ENCODE results near the gene C3orf18.

The C3orf18 gene

DNA sequence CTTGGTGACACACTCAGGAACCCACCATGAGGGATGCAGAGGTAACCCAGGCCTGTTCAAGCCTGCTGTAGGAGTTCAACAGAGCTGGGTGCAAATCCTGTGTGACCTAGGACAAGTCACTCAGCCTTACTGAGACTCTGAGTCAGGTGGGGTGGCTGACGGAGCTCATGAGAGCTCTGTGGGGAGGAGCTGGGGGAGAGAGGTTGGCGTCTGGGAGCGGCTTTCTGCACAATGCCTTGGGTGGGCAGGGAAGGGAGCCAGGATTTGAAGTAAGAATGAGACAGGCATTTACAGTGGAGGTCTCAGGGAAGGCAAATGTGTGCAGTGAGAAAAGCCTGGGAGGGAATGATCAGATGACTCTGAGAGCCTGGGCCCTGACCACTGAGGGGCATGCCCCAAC is 18.3 kb downstream of the C3orf18 start:
- DNase-seq = no peak

DNA sequence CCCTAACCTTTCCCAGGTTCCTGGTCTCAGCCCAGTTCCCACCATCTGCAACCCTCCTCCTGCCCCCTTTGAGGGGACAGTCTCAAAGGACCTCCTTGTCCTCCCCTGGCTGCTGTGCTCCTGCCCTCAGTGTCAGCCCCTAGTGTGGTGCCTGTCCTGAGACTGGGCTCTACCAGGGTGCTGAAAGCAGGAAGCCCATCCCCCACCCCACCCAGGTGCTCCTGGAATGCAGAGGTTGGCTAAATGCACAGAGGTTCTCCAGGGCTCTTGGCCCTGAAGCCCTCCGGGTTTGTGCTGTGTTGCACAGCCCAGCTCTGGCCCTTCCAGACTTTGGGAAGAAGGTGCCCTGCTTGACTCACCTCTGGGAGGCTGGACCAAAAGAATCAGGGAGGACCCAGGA is 21.8 kb downstream of the C3orf18 start:
- no peak for DNase-seq

DNA sequence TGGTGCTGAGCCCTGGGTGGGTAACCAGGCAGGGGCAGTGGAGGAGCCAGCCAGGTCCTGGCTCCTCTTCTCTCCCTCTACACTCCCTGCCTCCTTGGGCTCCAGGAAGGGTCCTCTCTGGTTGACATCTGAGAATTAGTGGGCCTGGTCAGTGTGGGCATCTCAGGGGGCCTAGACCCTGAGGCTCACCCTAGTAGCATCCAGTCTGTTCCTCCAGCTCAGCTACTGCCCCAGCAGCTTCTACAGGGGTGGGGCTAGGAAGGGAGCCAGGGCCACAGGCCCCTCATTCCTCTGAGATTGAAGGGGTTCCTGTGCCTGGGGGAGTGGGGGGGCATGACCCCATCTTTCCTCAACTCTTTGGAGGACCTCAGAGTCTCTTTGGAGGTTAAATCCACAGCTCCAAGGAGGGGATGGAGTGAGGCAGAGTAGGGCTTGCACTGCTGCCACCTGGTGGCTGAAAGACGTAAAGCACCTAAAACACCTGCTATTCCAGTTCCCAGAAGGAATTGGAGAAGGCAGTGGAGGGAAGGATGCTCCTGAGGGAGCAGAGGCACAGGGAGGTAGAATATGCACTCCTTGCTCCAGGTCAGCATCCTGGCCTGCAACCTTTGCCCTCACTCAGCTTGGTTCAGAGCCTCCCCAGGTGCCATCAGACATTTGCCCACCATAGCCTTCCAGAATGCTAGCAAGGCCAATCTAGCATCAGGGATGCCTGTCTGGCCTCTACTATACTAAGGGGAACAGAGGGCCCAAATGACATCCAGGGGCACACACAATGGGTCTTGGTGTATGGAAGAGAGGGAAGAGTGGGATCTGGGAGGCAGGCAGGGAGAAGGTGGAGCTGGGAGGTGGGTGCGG is 25.1 kb downstream of the C3orf18 start:
- DNase-seq = peak; percentile 33

DNA sequence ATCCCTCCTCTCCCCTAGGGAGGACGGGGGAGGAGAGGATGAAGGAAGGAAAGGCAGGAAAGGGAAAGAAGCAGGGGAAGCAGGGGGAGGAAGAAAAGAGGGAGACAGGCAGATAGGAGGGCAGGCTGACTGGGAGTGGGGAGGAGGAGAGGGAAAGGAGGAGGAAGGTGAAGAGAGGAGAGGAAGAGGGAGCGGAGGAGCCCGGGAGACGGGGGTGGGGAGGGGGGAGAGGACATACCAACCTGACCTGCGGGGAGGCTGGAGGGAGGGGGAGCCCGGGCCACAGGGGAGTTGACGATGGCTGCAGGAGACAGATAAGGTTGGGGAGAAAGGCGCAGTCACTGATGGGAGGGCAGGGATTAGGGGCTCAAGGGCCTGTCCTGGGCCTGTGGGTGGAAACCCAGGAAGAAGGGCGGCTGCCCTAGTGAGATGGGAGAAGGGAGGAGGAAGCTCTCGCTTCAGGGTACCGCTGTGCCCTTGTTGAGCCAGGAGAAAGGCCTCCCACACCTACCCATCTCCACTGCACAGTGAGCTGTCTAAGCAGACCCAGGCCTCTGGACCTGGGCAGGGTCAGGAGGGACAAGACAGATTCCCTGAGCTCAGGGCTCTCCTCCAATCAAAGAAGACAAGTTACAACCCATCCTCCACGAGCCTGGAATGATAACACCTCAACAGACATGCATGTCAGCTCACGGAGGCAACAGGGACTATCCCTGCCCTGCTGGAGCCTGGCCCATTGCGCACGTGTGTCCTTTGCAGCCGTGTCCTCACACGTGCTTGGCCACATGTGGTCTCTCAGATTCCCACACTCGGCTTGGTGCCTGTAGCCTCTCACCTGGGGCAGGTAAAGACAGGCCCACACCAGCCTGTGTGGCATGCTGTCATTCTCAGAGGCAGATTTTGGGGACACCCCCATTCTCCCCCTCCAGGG is 27.9 kb downstream of the C3orf18 start:
- no peak for DNase-seq

DNA sequence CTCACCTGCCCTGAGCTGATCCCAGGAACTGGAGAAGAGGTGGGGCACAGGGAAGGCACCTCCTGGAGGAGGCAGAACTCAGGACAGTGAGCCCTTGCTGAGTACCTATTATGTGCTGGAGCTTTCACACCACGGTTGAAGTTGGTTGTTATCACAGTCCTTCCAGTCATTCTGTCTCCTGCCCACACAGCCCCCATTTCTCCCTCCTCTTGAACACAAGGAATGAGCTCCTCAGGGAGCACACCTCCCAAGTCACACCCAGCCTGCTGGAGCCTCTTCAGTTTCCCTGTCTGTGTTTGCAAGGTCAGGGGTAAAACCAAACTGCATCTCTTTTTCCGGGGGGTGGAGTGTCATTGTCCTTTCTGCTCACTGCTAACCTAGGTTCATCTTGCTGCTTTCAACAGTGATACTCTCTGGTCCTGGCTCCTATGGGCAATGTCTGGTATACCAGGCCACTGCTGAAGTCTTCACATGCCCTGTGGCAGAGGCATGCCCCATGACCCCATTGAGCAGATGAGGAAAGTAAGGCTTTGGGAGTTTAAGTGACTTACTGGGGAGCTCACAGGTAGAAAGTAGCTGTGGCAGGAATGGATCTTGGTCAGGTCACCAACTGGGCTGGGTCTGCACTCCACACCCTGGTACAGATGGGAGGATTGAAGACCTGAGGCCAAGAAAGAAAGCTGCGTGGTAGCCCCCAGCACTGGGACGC is 30.0 kb downstream of the C3orf18 start:
- no peak for DNase-seq

DNA sequence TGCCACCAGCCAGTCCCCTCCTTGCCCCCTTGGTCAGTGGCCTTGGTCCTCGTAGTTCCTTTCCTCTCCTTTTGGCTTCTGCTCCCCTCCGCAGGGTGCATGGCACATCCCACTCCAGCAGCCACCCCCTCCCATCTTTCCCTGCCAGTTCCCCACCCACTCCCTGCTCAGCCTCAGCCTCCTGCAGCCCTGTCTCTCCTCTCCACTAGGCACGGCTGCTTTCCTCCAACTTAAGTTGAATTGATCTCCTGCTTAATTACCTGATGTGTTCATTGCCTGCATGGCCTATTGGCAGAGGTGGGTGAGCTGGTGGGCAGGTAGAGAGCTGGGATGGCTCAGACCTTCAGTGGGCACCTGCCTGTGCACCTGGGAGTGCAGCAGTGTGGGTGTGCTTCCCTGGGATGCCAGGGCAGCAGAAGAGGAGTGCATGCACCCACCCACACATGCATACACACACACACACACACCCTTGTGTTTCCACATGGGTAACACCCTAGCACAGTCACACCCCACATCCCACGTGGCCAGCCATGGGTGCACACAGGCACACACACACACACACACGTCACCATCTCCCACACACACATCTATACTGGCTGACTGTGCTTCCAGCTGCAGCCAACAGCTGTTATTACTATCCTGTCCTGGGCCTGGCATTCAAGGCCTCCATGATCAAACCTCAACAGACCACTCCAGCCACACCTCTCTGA is 30.9 kb downstream of the C3orf18 start:
- DNase-seq = no peak

DNA sequence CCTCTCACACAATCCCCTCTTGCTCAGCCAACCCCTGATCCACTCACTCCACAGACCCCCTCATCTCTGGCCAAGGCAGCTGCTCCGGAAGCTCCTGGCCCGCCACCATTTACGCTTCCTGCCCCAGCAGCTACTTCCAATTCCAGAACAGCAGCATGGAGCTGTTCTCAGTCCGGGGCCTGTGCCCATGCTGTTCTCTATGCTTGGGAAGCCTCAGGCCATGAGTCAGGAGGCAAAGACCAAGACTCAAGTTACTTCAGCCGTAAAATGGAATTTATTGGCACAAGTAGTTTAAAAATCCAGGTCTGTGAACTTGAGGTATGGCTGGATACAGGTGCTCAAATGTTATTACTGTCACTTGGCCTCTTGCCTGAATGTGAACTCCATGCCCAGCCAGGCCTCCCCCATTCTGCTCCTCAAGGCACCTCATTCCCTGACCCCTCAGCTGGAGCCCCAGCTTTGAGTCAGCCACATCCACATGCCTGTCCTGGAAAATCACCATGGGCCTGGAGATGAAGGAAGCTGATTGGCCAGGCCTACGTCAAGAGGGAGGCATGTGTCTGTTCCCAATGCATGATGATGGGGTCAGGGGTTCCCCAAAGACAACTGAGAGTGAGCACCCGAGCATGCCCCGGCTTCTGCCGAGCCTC is 32.7 kb downstream of the C3orf18 start:
- DNase-seq = no peak

DNA sequence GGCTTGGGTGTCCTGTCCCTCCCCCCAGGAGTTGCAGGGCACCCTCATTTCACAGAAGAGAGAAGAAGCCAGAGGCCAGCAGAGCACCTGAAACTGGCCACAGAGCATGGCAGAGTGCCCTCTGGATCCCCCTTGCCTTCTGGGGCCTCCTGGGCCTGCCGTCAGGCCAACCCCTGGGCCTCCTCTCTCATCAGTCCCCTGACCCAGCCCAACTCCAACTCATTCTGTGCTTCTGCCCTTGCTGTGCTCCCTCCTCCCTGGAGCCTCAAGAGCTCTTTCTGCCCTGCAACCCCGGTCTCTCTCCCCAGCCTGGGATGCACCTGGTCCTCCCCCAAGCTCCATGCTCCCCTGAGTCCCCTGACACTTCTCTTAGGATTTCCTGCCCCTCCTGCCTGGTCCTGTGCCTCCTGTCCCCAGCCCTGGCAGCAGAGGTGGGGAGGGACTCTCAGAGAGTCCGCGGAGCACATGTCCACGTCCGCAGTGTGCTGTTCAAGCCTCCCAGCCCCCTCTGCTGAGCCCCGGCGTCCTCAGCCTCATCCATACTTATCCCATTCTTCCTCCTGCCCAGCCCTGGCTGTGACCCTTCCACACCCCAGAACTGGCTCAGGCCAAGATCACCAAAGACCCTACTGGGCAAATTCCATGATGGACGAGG is 33.6 kb downstream of the C3orf18 start:
- no peak for DNase-seq

DNA sequence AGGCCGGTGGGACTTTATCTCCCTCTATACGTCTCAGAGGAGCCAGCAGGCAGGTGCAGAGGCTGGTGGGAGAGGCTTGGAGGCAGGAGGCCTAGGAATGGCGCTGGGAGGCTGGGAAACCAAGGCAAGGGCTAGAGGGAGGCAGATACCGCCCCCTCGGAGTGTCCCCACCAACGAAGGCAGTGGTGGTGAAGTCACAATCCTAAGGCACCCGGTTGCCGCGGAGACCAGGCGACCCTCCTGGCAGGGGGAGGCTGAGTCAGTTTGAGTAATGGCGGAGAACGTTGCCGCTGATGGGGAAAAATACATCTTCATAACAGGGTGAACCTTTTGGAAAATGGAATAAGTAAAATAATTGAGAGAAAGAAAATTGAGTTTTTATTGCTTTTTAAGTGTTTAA is 34.2 kb downstream of the C3orf18 start:
- no peak for DNase-seq

DNA sequence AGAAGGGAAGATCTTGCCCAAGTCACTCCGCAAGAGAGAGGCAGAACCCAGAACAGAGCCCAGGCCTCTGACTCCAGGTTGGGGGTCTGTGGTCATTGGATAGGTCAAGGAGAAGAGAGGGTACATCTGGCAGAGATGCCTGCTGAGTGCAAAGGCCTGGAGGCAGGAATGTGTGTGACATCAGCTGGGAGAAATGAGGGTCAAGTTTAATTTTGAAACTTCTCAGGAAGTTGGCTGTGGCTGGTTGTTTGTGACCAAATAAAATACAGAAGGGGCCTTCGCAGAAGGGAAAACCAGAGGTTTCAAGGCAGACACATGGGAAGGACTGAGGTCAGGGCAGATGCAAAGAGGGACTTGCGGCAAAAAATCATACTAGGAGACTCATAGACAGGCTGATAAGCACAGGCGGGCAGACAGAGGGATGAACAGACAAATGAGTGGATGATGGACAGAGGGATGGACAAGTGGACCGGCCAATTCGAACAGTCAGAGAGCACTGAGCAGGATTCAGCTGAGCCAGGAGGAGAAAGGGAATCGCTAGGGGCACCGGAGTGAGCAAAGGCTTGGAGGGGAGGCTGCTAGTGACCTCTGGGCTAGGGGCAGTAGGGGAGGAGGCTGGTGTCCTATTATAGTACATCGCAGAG is 35.4 kb downstream of the C3orf18 start:
- DNase-seq = no peak

DNA sequence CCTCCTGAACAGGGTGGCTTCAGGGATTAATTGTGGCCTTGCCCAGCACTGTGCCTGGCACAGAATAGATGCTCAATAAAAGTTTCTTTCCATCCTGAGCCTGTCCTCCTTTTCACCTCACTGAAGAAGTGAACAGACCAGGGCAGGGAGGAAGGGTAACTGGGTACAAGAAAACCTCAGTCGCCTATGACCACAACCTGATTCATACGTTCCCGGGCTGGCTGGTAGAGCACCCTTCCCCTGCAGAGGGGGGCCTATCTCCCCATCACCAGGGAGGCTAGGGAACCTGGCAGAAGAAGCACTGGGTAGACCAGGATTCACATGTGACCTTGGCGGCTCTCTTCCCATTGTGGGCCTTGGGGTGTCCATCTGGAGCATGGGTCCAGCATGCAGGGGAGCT is 36.3 kb downstream of the C3orf18 start:
- DNase-seq = no peak

DNA sequence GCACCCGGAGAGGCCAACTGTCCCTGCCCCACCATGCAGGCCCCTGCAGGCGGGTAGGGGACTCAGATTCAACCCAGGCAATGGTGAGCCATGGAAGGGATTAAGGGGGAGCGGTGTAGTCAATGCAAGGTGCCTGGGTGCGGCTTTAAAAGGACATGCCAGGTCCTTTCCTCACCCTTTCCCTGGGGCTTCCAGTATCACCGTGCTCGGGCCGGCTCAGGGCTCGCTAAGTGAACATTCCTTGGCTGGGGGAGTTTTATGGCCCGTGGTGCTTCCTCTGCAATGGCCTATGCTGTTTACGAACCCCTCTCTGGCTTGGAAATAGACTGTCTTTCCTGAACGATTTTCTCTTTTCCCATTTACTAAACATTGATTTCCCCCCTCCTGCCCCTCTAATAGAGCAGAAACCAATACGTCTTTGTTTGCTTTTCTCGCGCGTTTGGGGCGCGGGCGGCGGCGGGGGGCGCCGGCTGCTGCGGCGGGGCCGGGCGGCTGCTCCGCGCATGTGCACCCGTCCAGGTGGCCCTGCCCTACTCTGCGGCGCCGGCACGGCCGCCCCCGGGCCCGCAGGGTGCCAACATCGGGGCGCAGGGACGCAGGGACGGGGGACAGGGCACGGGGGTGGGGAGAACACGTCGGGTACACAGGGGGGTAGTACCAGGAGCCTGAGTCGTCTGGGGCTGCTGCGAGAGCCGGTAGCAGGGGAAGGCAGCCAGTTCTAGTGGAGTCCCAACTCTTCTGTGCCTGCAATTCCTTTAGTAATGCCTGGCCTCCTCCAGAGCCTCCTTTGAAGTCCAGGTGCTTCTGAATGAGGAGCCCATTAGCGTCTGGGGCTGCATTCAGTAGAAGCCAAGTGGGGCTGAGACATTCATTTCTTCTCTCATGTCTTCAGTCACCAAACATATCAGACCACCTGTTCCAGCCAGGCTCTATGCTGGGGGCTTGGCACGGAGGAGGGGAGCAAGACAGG is 37.3 kb downstream of the C3orf18 start:
- DNase-seq = no peak

DNA sequence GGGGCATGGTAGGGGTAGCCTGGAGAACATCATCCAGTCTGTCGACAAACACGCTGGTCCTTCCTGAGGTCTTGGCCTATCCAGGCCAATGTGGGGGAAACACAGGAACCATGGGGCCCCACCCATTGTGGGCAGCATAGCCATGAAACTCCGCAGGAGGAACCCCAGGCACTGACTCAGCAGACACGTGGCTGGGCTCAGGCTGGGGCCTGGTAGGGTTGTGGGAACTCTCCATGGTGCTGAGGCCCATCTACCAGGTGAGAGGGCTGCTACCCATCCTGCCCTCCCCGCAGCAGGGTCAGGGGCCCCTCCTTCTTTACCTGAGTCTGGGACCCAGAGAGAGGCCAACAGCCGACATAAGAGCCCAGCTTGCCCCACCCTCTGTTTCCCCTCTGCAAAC is 41.6 kb downstream of the C3orf18 start:
- DNase-seq = peak; percentile 31

DNA sequence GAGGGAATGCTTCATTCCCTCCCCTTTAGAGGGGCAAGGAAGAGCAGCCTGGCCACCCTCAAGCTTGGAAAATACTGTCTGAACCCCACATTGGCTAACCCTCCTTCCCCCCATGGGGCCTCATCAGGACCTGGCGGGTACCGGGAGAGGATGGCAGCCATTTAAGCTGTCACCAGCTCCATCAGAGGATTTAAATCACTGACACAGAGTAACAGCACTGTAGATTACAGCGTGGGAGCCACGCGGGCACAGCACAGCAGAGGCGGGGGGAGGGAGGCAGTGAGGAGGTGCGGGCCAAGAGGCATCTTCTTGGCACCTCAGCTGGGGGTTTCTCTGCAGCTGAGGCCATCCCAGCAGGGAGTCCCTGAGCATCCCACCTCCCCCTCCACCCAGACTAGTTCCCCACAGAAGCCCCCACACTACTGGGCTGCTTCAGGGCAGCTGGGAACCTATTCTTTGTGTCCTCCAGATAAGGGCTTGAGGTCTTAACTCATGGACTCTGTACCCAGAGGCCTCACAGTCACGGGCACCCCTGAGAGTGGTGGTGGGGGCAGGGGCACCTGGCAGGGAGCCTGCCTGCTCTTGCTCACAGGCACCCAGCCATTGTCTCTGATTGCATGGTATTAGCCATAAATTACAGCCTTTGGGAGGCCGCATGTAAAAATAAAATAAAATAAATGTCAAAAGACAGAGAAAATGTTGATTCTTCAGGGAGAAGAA is 42.2 kb downstream of the C3orf18 start:
- DNase-seq = no peak

DNA sequence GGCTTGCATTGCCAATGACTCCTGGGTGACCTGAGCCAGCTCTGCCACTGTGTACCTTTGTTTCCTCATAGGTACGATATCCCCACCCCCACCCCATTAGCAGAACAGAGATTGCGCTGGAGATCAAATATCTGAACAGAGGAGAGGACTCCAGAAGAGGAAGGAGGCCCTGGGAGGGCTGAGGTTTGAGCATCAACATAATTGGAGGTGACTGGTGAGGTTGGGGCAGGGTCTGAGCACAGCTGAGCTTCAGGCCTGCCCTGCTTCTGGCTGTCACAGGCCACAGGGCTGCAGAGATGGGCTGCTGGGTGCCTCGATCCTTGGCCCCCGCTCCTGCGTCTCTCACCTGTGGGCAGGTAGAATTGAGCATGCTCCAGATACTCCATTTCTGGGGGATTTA is 42.8 kb downstream of the C3orf18 start:
- DNase-seq = no peak

DNA sequence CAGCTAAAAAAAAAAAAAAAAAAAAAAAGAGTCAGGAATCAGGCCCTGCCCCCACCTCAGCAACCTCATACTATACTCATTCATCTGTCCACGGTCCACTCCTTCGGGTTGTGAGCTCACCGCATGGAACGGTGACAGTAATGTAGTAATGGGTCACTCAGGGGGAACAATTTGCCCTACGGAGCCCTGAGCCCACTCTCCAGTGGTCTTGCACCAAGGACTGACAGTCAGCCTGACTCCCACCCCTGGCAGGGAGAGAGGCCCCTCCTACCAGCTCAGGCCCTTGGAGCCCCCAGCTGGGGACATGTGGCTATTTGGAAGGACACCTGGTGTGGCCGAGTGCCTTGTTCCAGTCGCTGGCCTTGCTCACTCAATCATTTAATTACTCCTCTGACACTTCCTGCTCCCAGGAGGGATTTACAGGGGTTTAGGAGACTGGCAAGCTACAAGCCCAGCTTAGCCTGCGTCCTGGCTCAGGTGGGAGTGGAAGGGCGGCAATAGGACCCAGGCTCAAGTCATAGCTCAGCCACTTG is 44.2 kb downstream of the C3orf18 start:
- DNase-seq = no peak

DNA sequence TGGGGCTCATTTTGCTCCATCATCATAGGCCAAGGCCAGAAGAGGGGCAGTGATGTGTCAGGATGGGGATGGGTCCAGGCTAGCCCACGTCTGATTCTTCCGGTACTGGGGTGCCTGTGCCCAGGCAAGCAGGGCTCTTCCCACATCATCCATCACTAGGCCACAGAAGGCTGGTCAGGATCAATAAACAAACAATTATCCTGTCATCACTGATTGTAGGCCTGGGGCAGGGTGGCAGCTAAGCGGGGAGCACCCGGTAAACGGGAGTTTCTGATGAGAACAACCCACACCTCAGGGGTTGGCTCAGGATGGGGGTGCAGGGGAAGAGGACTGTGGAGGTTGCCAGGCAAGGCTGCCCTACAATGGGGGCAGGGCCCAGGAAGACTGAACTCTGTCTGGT is 46.0 kb downstream of the C3orf18 start:
- no peak for DNase-seq

DNA sequence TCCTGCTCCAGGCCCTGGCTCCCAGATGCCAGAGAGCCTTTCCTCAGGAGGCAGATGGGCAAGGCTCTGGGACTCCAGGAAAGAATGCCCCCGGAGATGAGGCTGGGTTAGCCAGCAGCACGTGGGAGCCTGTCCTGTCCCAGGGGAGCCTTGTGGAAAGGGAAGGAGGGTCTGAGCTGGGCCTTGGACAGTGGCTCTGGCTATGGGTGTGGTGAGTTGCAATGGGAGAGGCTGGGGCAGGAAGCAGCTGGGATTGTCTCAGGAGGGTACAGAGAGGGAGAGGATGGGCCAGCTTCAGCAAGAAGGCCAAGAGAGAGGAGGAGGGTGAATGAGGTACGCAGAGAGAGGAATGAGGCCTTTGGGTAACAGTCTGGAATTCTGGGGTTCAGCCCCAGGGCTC is 46.7 kb downstream of the C3orf18 start:
- DNase-seq = no peak

All from stimulated activated naive CD4-positive, alpha-beta T cell treated with Interleukin-2 at 50 U/mL for 16 hours (primary cell).